GM21367 (cell line): Measurements from ENCODE around the gene RGP1.

Source experiments
- ATAC-seq: cut with Tn5 transposase; IDR thresholded peaks from one replicate; pipeline ENCODE4 v1.9.1; 2021; ENCODE audit not compliant: unreplicated experiment

RGP1 gene

GRCh38 chr9:35801328-35802128 is 52.4 kb downstream of the RGP1 start:
- ATAC-seq = no peak

GRCh38 chr9:35806101-35806500 is 57.0 kb downstream of the RGP1 start:
- no peak for ATAC-seq
